Activated CD8-positive, alpha-beta T cell treated with anti-CD3 and anti-CD28 coated beads for 36 hours (primary cell): Measurements from ENCODE around the gene MKNK2. TPM values are rescaled to one million over a fixed set of nuclear protein-coding genes. Genes with fewer than 3 reads are reported as not detected.

ENCODE experiments used
- ATAC-seq: fragments of 200-7000 bp; cut with Tn5 transposase; one replicate; pipeline ENCODE4 v1.10.0; 2021; ENCODE audit warnings: mild to moderate bottlenecking, moderate library complexity
- CTCF ChIA-PET: fragments of 350-600 bp; sonication (Branson Sonifier 250); formaldehyde crosslinking; loops from one replicate; lab custom pipeline; 2021; ENCODE audit warnings: antibody characterized with exemption; lab: Charles Lee
- POLR2A ChIA-PET: fragments of 350-600 bp; sonication (Branson Sonifier 250); formaldehyde crosslinking; loops from one replicate; lab custom pipeline; 2021; ENCODE audit warnings: antibody characterized with exemption; lab: Charles Lee
- DNase-seq: peaks from one replicate; pipeline ENCODE4 v3.0.0-alpha.2; 2020
- H3K27ac Mint-ChIP-seq: one replicate; pipeline ENCODE4 v1.8.0; 2021; ENCODE audit warnings: mild to moderate bottlenecking, mixed read lengths
- H3K27me3 Mint-ChIP-seq: one replicate; pipeline ENCODE4 v1.8.0; 2021; ENCODE audit warnings: mixed read lengths
- H3K36me3 Mint-ChIP-seq: one replicate; pipeline ENCODE4 v1.8.0; 2021; ENCODE audit warnings: low read depth, mixed read lengths
- H3K4me1 Mint-ChIP-seq: one replicate; pipeline ENCODE4 v1.8.0; 2021; ENCODE audit warnings: low read depth, mixed read lengths
- H3K4me3 Mint-ChIP-seq: one replicate; pipeline ENCODE4 v1.8.0; 2021; ENCODE audit warnings: mild to moderate bottlenecking, moderate library complexity, mixed read lengths
- H3K9me3 Mint-ChIP-seq: one replicate; pipeline ENCODE4 v1.8.0; 2021; ENCODE audit warnings: mixed read lengths
- CTCF ChIP-seq: fragments of 200-600 bp; IDR thresholded peaks from one replicate; pipeline ENCODE4 v1.8.0; 2022; ENCODE audit warnings: antibody characterized with exemption, mild to moderate bottlenecking
- intact Hi-C: fragments of 100-400 bp; cut with micrococcal nuclease; formaldehyde crosslinking; loops from one replicate; pipeline ENCODE4 v1.10.0; 2022
- total RNA-seq, 2 experiments: library from RNA; stranded (reverse); gene quantifications; one replicate each; pipeline ENCODE4 v1.2.3, GENCODE V29; 2021

The MKNK2 gene
- total RNA-seq, 2 experiments from 2014 or later = 323 to 327 TPM

GRCh38 chr19:2046046-2046907 lies 4.8 kb downstream of the MKNK2 start:
- Mint-ChIP-seq H3K4me3 (no peak overlapping the region), H3K36me3 (peaks cover 32% of the 10 kb centered on the region), H3K4me1 (peaks cover 49% of the 10 kb centered on the region), H3K9me3 (no peaks in the 10 kb centered on the region), H3K27me3 (no peaks in the 10 kb centered on the region), H3K27ac (no peak overlapping the region)
- ATAC-seq (no peak), DNase-seq (no peak)
- TF ChIP-seq CTCF = no peak
- intact Hi-C loops = no loop called here
- ChIA-PET CTCF (no interaction called here), POLR2A (interaction anchor here (1.6 to 4.2 kb wide), 2 partner anchors 9 to 13 kb away, joined by 7 to 27 read pairs; no protein-coding TSS in a partner anchor)

GRCh38 chr19:2045501-2046045 lies 5.5 kb downstream of the MKNK2 start:
- ChIA-PET CTCF (no interaction called here), POLR2A (interaction anchor here (0.9 to 1.6 kb wide), 2 partner anchors 8 to 12 kb away, joined by 4 to 7 read pairs; no protein-coding TSS in a partner anchor)
- no peak for DNase-seq
- Mint-ChIP-seq H3K9me3 (no peaks in the 10 kb centered on the region), H3K4me1 (peaks cover 53% of the 10 kb centered on the region), H3K4me3 (no peak overlapping the region), H3K27ac (no peak overlapping the region), H3K36me3 (peaks cover 37% of the 10 kb centered on the region), H3K27me3 (no peaks in the 10 kb centered on the region)
- TF ChIP-seq CTCF = no peak
- no peak for ATAC-seq
- intact Hi-C loops = no loop called here

- H3K9me3 Mint-ChIP-seq = no peaks in the 10 kb centered on the region
- H3K36me3 Mint-ChIP-seq = peaks cover 36% of the 10 kb centered on the region
- no peak overlapping the region for H3K4me3 Mint-ChIP-seq
- DNase-seq (no peak), ATAC-seq (no peak)
- peaks cover 53% of the 10 kb centered on the region for H3K4me1 Mint-ChIP-seq
- ChIA-PET CTCF (interaction anchor here (3.3 kb wide), 1 partner anchor 26 kb away, joined by 12 read pairs; no protein-coding TSS in a partner anchor), POLR2A (interaction anchor here (0.9 to 6.3 kb wide), 3 partner anchors 8 to 13 kb away, joined by 4 to 58 read pairs (median 7); partner anchors contain the start of gene MKNK2)
- H3K27me3 Mint-ChIP-seq = no peaks in the 10 kb centered on the region
- TF ChIP-seq CTCF = no peak
- peak overlapping the region; percentile 3 for H3K27ac Mint-ChIP-seq
- intact Hi-C loops = no loop called here
Observed at GRCh38 chr19:2044709-2045500, 6.1 kb downstream of the MKNK2 start.

GRCh38 chr19:2043961-2044708 lies 6.9 kb downstream of the MKNK2 start:
- ATAC-seq (no peak), DNase-seq (no peak)
- Mint-ChIP-seq H3K4me3 (peak overlapping the region; percentile 12), H3K4me1 (peaks cover 46% of the 10 kb centered on the region), H3K27ac (peak overlapping the region; percentile 63), H3K36me3 (peaks cover 33% of the 10 kb centered on the region), H3K27me3 (no peaks in the 10 kb centered on the region), H3K9me3 (no peaks in the 10 kb centered on the region)
- intact Hi-C loops = no loop called here
- CTCF ChIA-PET = interaction anchor here (0.9 to 3.3 kb wide), 2 partner anchors 11 to 25 kb away, joined by 3 to 12 read pairs; no protein-coding TSS in a partner anchor
- no peak for TF ChIP-seq CTCF
- POLR2A ChIA-PET = interaction anchor here (0.5 to 6.3 kb wide), 4 partner anchors 8 to 214 kb away, joined by 3 to 58 read pairs (median 10); partner anchors contain the start of gene MKNK2
